GM21360 (cell line): ENCODE measurements around the gene PTPRG.
"Not testable (repeated sequence)": the region's sequence is repeated elsewhere in the genome, so short reads cannot be mapped to it uniquely, and the experiment has no call there.

ENCODE experiments used
- ATAC-seq: cut with Tn5 transposase; IDR thresholded peaks from one replicate; pipeline ENCODE4 v1.9.1; 2021; ENCODE audit warnings: mild to moderate bottlenecking, moderate library complexity; ENCODE audit not compliant: unreplicated experiment

The PTPRG gene

DNA sequence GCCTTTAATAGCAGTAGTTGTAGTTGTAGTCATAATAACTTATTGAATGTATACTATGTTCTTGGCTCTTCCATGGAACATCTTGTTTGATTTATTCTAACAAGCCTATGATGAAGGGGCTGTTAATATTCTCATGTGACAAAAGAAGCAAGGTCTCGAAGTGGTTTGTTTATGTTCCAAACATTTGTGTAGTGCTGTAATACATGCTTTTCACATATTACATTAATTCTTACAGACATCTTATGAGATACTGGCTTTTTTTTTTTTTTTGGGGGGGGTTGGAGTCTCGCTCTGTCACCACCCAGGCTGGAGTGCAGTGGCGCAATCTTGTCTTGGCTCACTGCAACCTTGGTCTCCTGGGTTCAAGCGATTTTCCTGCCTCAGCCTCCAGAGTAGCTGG lies 252.3 kb downstream of the PTPRG start:
- ATAC-seq = no peak

DNA sequence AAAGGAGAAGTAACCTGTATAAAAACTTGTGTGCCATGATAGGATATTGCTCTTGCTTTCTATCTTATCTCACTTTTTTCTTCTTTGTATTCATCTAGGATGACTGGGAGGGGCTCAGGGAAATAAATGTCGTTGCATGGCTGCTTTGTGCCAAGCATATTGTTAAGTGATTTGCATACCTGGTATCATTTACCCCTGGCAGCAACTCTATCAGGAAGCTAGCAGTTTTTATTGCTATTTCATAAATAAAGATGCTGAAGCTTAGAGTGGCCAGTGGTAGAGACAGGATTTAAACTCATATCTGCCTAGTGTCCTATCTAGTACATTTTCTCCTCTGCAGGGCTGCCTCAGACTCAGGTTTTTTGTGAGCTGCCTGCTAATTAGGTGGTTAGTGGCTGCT lies 253.3 kb downstream of the PTPRG start:
- no peak for ATAC-seq

DNA sequence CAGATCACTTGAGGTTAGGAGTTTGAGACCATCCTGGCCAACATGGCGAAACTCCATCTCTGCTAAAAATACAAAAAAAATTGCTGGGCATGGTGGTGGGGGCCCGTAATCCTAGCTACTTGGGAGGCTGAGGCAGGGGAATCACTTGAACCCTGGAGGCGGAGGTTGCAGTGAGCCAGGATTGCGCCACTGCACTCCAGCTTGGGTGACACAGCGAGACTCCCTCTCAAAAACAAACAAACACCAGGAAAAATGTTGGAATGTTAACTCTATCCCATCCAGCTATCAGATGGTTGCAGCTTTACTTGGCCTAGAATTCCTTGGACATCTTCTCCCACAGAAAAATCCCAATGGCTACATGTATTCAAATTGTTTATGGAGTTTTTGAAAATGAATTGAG lies 254.9 kb downstream of the PTPRG start:
- ATAC-seq = not testable (repeated sequence)

DNA sequence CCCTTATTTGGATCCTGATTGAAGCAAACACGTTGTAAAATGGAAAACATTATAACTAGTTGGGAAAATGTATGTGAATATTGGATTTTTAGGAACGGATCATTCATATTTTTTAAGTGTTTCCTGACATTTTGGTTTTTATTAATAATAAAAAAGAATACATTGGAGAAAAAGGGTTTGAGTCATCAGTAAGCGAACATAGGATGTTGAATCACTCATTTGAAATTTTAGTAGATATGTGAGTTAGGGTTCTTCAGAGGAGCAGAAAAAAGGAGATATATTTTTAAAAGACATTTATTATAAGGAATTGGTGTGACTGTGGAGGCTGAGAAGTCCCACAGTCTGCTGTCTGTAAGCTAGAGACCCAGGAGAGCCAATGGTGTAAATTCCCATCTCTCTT lies 258.5 kb downstream of the PTPRG start:
- ATAC-seq = no peak

DNA sequence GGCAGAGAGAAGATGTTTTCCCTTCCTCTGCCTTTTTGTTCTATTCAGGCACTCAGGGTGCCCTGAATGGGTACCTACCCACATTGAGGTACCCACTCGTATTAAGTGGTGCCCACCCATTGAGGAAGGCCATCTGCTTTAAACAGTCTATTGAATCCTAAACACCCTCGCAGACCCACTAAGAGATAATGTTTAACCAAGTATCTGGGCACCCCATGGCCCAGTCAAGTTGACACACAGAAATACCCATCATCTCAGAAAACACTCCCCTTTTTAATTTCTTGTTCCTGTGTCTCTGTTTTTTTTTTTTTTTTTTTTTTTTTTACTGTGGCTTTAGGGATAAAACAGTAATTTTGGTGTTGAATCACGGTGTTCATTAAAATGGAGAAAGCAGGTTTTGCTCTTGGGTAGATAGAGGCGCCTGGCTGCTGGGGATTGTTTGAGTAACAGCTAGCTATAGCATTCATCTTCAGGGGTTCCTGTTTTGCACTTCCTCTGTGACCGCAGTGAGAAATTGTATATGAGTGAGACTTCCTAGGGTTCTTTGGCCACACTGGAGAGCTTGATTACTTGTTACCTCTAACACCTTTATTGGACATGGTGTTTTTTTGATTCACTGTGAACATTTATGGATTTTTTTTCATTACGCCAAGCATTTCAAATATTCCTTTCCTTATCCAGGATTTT lies 259.1 kb downstream of the PTPRG start:
- no peak for ATAC-seq

DNA sequence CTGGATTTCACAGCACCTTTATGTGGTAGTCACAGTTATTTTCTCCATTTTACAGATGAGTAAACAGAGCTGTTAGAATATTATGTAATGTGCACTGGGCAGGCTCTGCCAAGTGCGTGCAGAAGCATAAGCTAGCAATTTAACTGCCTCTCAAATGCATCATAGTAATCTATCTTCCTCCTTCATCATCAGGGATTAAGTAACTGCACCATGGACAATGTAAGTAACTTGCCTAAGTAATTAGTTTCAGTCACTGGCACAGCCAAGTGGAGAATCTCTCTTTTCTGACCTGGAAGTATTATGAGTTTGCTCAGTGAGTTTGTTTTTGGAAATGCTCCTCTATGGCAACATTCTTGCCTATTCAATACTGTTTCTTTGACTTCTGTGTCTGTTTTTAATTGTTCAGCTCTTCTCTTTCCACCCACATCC lies 260.5 kb downstream of the PTPRG start:
- no peak for ATAC-seq

DNA sequence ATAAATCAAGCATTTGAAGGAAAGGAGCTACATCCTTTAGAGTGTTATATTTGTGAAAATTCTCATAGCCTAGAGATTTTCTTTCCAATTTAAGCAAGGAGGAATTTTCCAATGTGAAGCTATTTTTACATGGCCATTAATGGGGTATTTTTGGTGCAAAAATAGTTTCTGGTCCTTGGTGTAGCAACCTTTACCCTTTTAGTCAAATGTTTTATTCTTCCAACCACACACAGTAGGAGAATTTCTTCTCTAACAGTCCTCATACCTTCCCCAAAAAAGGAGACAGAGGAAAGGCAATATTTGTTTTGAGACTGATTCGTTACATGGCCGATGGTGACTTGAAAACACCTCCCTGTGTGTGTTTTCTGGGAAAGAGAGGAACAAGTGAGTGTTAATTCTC lies 261.2 kb downstream of the PTPRG start:
- ATAC-seq = no peak

DNA sequence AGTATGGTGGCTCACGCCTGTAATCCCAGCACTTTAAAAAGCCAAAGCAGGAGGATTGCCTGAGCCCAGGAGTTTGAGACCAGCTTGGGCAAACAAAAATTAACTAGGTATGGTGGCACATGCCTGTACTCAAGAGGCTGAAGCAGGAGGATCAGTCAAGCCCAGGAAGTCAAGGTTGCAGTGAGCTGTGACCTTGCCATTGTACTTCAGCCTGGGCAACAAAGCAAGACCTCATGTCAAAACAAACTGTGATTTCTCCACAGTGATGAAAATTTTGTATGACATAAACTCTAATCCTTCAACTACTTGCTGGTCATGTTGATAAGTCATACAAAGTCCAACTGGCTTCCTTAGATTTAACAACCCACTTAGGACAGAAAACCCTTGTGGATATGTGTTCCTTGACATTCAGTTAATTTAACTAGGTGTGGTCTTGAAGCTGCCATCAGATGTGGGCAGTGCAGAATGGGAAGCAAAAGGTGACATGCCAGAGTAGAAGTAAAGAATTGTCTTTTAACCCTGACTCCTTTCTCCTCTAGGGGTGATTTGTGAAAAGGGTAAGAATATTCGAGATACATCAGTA lies 263.3 kb downstream of the PTPRG start:
- ATAC-seq = no peak

DNA sequence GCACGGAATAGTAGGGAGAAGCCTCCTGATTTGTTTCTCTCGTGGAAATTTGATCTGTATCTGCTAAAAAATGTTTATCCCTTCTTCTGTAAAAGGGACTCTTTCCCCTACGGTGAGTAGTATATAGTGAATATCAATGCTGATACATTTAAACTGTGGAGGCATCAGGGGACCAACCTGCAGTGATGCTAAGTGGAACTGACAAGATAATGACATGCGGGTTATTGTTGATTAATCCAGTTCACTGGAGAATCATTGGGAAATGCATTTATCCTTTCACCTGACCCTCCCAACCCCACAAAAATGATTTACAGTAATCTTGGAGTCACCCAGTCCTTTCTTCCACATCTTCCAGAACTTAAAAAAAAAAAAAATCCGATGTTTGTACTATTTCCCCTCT lies 264.8 kb downstream of the PTPRG start:
- no peak for ATAC-seq

DNA sequence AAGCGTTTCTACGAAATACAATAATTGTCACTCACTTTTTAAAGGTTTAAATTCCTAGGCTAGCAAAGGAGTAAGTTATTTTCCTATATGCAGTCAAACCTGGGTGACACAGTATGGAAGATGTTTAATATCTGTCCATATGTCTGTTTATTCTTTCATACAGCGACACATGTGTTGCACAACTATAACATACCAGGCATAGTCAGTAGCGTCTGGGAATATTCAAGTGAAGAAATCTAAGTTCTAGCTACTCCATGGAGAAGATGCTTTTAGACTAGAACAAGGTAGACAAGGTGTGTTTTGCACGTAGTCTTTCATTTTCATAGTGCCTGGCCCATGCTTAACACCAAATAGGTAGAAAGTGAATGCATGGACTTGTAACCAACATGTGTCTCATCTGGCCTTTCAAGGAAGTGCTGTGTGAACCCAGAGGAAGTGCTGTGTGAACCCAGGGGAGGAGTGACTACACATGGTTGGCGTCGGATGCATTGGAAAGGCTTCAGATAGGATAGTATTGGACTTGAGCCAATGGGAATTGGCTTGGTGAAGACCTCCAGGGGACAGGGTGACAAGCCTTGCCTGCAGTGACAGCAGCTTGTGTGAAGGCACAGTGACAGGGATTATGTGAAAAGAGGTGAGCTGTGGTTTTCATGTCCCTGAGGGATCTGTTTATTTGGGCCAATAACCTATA lies 267.0 kb downstream of the PTPRG start:
- no peak for ATAC-seq

DNA sequence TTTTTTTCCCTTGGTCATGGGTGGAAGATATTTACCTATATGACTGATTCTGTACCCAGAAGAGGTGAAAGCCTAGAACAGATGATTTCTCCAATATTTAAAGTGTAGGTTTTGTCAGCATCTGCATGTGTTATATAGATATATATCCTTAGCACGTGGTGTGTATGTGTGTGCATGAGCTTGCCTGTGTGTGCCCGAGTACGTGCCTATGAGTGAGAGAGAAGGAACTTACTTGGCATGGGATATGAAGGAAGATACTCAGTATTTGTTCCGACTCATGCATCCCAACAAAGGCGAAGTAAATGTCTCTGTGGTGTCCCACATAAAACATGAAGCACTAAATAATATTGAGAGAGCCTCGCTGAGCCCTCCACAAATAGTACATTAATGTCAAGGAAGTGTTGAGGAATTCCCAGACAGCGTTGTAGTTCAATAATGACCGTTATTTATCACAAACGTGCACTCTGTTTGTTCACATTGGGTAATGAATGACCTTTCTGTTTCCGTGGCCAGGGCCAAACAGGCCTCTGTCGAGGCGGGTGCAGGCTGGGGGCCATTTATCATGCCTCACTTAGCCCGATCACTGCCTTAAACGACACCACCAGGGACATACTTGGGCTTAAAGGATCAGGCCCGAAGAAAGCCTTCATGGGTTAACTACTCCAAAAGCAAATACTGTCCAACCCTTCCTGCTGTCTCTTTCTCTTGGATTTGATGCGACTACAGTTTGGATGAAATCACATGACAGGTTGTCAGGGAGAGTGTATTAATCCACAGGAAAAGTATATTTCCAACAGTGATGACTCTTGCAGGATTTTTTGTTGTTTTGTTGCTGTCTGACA lies 267.7 kb downstream of the PTPRG start:
- no peak for ATAC-seq

DNA sequence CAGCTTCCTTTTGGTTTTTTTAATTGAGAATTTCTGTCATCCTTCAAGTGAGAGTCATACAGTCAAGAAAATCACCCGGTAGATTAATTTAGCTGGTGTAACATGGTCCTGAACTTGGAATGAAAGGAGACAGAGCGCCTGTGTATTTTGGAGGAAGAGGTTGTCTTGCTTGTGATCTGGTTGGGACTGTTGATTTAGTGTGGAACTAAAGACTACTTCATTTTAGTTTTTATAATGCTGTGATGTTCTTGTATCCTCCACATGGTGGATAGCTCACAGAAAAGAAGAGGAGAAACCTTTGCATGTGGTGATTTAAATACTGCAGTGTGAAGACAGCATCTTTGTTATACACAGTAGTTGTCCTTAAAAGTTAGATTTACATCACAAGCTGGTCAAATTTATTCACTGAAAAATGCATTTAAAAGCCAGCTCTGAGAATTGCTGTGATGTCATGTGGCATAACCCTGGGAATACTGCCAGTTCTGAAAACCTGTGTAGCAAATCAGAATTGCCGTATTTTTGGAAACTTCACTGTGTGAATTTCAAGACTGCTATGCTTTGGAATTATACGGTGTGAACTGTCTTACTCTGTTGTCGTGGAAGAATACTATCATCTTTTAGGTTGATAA lies 268.5 kb downstream of the PTPRG start:
- no peak for ATAC-seq

DNA sequence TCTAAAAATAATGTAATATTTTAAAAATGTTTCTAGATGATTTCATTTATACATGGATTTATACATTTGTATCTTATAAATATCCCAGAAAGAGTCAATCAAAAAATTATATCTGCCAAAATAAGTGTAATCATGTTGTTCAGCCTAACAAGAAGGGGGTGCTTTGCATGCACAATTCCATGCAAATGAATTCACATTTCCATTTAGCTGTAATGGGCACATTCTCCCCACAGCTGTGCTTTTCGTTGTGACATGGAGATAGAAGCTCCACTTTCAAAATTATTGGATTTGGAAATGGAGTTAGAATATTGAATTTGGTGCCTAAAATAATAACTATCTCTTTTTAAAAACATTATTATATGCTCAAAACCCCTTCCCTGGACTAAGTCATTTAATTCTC lies 270.6 kb downstream of the PTPRG start:
- no peak for ATAC-seq

DNA sequence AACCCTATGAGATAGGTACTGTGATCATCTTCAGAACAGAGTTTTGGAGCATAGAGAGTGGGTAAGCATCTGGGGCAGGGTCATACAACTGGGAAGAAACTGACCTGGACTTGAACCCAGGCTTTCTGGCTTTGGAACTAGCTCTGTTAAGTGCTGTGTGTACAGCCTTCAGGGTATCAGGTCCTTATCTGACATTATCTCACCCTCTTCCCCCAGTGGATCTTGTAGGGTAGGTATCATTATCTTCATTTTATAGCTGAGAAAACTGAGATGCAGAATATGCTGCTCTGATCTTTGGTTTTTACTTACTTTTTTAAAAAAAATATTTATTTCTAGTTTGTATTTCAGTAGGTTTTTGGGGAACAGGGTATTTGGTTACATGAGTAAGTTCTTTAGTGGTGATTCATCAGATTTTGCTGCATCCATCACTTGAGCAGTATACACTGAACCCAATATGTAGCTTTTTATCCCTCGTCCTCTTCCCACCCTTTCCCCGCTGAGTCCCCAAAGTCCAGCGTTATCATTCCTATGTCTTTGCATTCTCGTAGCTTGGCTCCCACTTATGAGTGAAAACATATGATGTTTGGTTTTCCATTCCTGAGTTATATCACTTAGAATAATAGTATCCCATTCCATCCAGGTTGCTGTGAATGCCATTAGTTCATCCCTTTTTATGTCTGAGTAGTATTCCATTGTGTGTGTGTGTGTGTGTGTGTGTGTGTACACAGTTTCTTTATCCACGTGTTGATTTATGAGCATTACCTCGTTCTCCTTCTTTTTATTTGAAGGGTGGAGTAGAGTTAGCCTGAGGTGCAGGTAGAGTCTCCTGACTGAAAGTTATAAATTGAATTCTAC lies 271.2 kb downstream of the PTPRG start:
- no peak for ATAC-seq

DNA sequence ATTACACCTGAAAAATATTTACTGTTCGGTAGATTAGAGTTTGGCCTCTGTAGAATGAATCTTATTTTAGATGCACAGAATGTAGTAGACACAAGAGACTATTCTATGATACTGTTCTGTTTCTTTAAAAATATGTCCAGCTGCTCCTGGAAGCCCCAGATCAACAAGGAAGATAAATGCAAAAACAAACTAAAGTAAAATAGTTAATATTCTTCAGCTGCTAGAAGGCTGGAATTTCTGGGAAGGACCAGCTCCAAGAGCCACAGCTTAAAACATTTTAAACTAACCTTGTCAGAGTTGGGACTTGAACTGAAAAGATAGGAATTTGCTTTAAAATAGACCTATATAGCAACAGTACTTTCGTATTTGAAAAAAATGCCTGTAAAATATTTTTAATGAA lies 277.9 kb downstream of the PTPRG start:
- no peak for ATAC-seq

DNA sequence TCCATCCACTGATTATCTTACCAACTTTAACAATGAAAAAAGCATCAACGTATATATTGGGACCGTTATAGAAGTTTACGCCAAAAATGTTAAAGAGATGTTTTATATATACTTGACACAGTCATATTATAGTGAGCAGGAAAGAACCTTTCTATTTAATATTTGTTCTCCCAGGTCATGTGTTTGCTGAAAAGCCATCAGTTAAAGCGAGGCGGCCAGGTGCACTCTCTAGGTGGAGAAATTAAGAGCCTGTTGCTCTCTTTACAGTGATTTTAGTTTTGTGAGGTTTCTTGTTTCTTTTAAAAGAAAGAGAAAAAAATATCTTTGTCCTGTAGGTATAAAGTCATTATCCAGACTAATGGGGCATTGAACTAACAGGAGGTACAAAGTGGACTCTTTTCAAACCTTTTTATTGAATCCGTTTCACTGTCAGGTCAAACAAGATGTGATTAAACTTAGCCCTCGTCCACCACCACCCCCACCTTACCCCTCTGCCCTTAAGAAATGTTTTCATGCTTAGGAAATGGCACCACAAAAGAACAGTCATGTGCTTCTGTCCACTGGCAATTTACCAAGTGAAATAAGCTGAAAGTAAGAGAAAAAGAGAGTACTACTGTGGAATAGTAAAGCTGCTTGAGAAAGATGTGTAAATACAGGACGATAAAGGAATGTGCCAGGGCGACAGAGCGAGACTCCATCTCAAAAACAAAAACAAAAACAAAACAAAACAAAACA lies 279.9 kb downstream of the PTPRG start:
- no peak for ATAC-seq

DNA sequence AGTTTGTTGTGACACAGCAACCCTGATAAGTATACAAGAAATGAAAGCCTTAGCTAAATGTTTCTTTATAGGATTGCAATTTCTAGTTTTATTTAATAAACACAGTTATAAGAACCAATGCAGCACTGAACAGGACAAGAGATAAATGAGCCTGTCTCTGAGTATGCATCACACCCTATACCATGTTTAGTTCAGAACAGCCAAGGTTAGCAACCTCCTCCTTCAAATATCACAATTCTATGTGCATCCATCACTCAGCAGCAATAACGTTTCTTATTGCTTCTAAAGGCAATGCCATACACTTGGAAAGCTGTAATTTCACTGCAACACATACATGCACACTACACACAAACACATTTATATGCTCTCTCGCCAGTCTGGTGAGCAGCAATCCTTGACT lies 280.6 kb downstream of the PTPRG start:
- no peak for ATAC-seq

DNA sequence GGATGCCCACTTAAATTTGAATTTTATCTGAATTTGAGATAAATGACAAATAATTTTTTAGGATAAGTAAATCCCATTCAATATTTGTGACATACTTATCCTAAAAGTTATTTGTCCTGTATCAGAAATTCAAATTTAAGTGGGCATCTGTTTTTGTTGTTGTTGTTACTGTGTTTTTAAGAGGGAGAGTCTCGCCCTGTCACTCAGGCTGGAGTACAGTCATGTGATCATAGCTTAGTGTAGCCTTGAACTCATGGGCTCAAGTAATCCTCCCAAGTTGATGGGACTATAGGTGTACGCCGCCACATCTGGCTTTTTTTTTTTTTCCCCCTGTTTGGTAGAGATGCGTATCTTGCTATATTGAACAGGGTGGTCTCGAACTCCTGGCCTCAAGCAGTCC lies 283.0 kb downstream of the PTPRG start:
- ATAC-seq = no peak

DNA sequence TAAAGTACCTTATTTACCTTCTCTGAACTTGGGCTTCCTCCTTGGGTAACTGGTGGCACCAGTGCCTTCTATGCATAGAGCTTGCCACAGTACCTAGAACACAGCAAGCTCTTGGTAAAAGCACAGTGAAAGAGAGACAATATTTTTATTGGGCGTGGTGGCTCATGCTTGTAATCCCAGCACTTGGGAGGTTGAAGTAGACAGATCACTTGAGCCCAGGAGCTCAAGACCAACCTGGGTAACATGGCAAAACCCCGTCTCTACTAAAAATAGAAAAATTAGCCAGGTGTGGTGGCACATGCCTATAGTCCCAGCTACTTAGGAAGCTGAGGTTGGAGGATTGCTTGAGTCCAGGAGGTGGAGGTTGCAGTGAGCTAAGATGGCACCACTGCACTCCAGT lies 285.1 kb downstream of the PTPRG start:
- ATAC-seq = no peak
